Coronary artery (tissue), 2 donors: ENCODE measurements around the gene MYO18A.

ENCODE experiments used
- DNase-seq: peaks from one replicate; pipeline ENCODE4 v3.0.0-alpha.2; 2017; ENCODE audit warnings: low spot score
- H3K27ac ChIP-seq, 2 donors: fragments of 200-600 bp; sonication (generic); one replicate each; pipeline ENCODE4 v1.5.1; 2016 to 2019
- H3K4me3 ChIP-seq: fragments of 200-600 bp; sonication (generic); 2 replicates; pipeline ENCODE4 v1.5.1; 2016; ENCODE audit warnings: mild to moderate bottlenecking, moderate library complexity
- CTCF ChIP-seq: fragments of 200-600 bp; sonication (generic); IDR thresholded peaks from one replicate; pipeline ENCODE4 v1.5.1; 2019; ENCODE audit warnings: antibody characterized with exemption

The MYO18A gene

GRCh38 chr17:29041571-29041970 lies 138.6 kb downstream of the MYO18A start:
- Histone ChIP-seq H3K4me3 (no peak overlapping the region), H3K27ac (no peak overlapping the region)
- no peak for DNase-seq
- TF ChIP-seq CTCF = no peak

- Histone ChIP-seq H3K4me3 (no peak overlapping the region), H3K27ac (no peak overlapping the region)
- no peak for TF ChIP-seq CTCF
- DNase-seq = no peak
Observed at GRCh38 chr17:29041091-29041490, 139.1 kb downstream of the MYO18A start.

- no peak for TF ChIP-seq CTCF
- Histone ChIP-seq H3K4me3 (no peak overlapping the region), H3K27ac (no peak overlapping the region)
- no peak for DNase-seq
Observed at GRCh38 chr17:29039764-29040598, 140.2 kb downstream of the MYO18A start.

DNA sequence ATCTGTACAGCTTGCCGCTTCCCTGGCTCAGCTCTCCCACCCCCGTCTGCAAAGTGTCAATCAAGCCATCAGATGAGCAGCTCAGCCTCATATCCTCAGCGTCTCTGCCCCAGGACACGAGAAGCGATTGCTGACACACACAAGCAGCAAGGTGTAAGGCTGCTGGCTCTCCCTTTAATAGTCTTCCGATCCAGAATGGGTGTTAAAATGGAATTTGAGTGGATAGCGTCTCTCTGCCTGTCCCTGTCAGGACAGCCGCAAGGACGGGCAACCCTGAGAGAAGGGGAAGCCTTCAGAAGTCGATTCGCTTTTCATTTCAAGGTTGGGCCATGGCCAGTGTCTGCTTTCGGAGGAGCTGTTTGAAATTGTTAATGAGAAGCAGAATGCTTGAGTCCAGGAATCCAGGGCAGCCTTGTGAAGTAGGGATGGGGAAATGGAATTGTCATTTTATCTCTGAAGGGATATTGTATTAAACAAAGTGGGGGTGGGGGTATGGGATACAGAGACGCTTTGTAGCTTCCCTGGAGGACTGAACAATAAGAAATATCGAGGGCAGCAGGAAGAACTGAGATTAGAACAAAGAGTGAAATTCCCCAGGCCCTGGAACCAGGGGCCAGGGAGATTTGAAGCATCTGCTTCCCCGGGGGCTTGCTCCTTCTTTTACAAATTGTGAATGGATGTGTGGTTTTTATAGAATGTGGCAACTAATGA lies 142.0 kb downstream of the MYO18A start:
- Histone ChIP-seq H3K4me3 (no peak overlapping the region), H3K27ac (no peak overlapping the region)
- no peak for DNase-seq
- TF ChIP-seq CTCF = no peak

- H3K27ac ChIP-seq = no peak overlapping the region
- no peak for DNase-seq
- H3K4me3 ChIP-seq = no peak overlapping the region
- TF ChIP-seq CTCF = no peak
Observed at GRCh38 chr17:29037739-29038084, 142.5 kb downstream of the MYO18A start.

DNA sequence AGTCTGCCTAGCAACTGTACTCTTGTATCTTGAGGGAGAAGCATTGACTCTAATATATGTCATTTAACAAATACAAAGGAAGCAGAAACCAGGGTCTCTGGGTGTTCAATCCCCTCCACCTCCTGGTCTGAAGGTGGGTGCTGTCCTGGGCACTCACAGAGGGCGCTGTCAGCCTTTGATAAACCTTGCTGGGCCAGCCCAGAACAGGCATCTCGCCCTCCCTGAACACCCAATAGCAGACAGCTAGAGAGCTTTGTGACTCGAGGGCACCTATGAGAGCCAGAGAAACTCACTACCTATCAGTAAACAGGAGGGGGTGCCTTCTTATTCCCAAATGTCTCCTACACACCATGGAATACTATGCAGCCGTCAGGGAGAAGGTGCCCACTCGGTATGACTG lies 143.6 kb downstream of the MYO18A start:
- no peak for DNase-seq
- TF ChIP-seq CTCF = no peak

DNA sequence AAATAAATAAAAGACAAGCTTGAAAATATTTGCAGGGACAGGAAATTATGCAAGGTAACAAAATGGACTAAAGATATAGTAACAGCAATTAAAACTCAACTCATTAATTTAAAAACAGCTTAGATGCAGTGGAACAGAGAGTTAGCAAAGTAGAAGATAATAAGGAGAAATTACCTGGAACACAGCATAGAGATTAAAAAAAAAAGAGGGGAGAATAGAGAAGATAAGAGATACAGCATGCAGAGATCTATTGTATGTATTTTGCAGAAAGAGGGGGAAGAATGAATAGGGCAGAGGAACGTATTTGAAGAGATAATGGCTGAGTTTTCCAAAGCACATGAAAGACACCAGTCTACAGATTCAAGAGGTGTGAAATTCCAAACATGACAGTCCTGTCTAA lies 145.7 kb downstream of the MYO18A start:
- DNase-seq = no peak
- TF ChIP-seq CTCF = no peak
- Histone ChIP-seq H3K27ac (no peak overlapping the region), H3K4me3 (no peak overlapping the region)

More for the DNA sequence above, 143.6 kb downstream of the MYO18A start:
- Histone ChIP-seq H3K4me3 (no peak overlapping the region), H3K27ac (no peak overlapping the region)
